Measurements from ENCODE around the gene MED12L. TPM values are rescaled to one million over a fixed set of nuclear protein-coding genes. Genes with fewer than 3 reads are reported as not detected.

The MED12L gene
- total RNA-seq, 3 donors from 2014 or later = 0.48 to 1.6 (median 1.6) TPM

GRCh38 chr3:151437906-151438305, 352.4 kb downstream of the MED12L start:
- DNase-seq (ENCODE audit: low spot score in 2 of 2) = no peak
- H3K4me1 ChIP-seq = no peaks in the 10 kb centered on the region
- intact Hi-C loops (cut with DNase I; ENCODE audit: low total_unique reads) = no loop called here
- no peaks in the 10 kb centered on the region for H3K27me3 ChIP-seq
- no peaks in the 10 kb centered on the region for H3K36me3 ChIP-seq
- H3K27ac ChIP-seq = no peak overlapping the region
- H3K4me3 ChIP-seq = no peak overlapping the region
- TF ChIP-seq CTCF (IDR thresholded peaks at IDR 0.05) (no peak), POLR2A (IDR thresholded peaks at IDR 0.05) (no peak), POLR2AphosphoS5 (IDR thresholded peaks at IDR 0.05) (no peak)
- no peaks in the 10 kb centered on the region for H3K9me3 ChIP-seq

- H3K4me3 ChIP-seq = no peak overlapping the region
- TF ChIP-seq CTCF (IDR thresholded peaks at IDR 0.05) (peak; percentile 66 to 85 (median 80)), POLR2A (IDR thresholded peaks at IDR 0.05) (no peak)
- DNase-seq (ENCODE audit: low spot score in 2 of 2) = no peak
- H3K27me3 ChIP-seq = no peaks in the 10 kb centered on the region
- H3K4me1 ChIP-seq = no peaks in the 10 kb centered on the region
- H3K36me3 ChIP-seq = no peaks in the 10 kb centered on the region
- no peak overlapping the region for H3K27ac ChIP-seq
- intact Hi-C loops (cut with DNase I; ENCODE audit: low total_unique reads) = no loop called here
- no peaks in the 10 kb centered on the region for H3K9me3 ChIP-seq
Measured at GRCh38 chr3:151439652-151440125, 354.2 kb downstream of the MED12L start.

- DNase-seq (ENCODE audit: low spot score in 2 of 2) = no peak
- H3K27me3 ChIP-seq = no peaks in the 10 kb centered on the region
- H3K36me3 ChIP-seq = no peaks in the 10 kb centered on the region
- no peak overlapping the region for H3K4me3 ChIP-seq
- intact Hi-C loops (cut with DNase I; ENCODE audit: low total_unique reads) = no loop called here
- H3K4me1 ChIP-seq = no peaks in the 10 kb centered on the region
- no peak overlapping the region for H3K27ac ChIP-seq
- TF ChIP-seq POLR2AphosphoS5 (IDR thresholded peaks at IDR 0.05) (no peak), POLR2A (IDR thresholded peaks at IDR 0.05) (no peak)
- no peaks in the 10 kb centered on the region for H3K9me3 ChIP-seq
Measured at GRCh38 chr3:151440940-151441339, 355.5 kb downstream of the MED12L start.

- Histone ChIP-seq H3K27me3 (no peaks in the 10 kb centered on the region), H3K9me3 (no peaks in the 10 kb centered on the region), H3K4me3 (no peak overlapping the region), H3K27ac (no peak overlapping the region), H3K4me1 (no peaks in the 10 kb centered on the region), H3K36me3 (no peaks in the 10 kb centered on the region)
- TF ChIP-seq CTCF (IDR thresholded peaks at IDR 0.05) (no peak), POLR2AphosphoS5 (IDR thresholded peaks at IDR 0.05) (no peak), POLR2A (IDR thresholded peaks at IDR 0.05) (no peak)
- DNase-seq (ENCODE audit: low spot score in 2 of 2) = no peak
- intact Hi-C loops (cut with DNase I; ENCODE audit: low total_unique reads) = no loop called here
Measured at GRCh38 chr3:151443583-151443982, 358.1 kb downstream of the MED12L start.

- no peaks in the 10 kb centered on the region for H3K27me3 ChIP-seq
- intact Hi-C loops (cut with DNase I; ENCODE audit: low total_unique reads) = no loop called here
- no peak for TF ChIP-seq CTCF (IDR thresholded peaks at IDR 0.05)
- TF ChIP-seq POLR2A (IDR thresholded peaks at IDR 0.05) = no peak
- TF ChIP-seq POLR2AphosphoS5 (IDR thresholded peaks at IDR 0.05) = peak in 1 of 3 donors; percentile 32
- no peaks in the 10 kb centered on the region for H3K36me3 ChIP-seq
- no peak overlapping the region for H3K4me3 ChIP-seq
- peak in 1 of 2 donors; percentile 37 for DNase-seq (ENCODE audit: low spot score in 2 of 2)
- H3K9me3 ChIP-seq = no peaks in the 10 kb centered on the region
- H3K27ac ChIP-seq = peak overlapping the region in 1 of 2 donors; percentile 48
- no peaks in the 10 kb centered on the region for H3K4me1 ChIP-seq
Measured at GRCh38 chr3:151445273-151446001, 360.0 kb downstream of the MED12L start.

Data from breast epithelium (tissue), 4 donors.